GM12865 (cell line): ENCODE data around the gene AGAP2.

ENCODE experiments used
- DNase-seq: peaks from one replicate; pipeline ENCODE4 v3.0.0; 2010; ENCODE audit warnings: low read depth
- H3K4me3 ChIP-seq: 2 replicates; pipeline ENCODE4 v1.5.1; 2011; ENCODE audit warnings: mild to moderate bottlenecking, low read depth, low read length, control low read depth
- TF ChIP-seq, protein P1 (sequence below): IDR thresholded peaks from 2 replicates; pipeline ENCODE4 v1.5.1; 2011; ENCODE audit warnings: low read length, control low read depth, low read depth, inconsistent platforms; ENCODE audit not compliant: insufficient read depth; ENCODE audit errors: missing control alignments

AGAP2 gene

DNA sequence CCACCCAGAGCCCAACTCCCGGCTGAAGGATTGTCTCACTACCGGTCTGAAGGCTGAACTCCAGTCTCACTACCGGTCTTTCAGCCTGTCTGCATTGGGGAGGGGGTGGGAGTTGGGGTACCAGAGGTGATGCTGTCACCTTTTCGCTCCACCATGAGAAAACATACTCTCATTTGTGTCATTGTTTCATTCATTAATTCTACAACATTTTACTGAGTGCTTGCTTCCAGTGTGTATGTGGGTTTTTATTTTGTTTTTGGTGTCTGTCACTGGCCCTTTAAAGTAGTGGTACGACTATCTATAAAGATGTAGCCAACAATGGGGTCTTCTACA is 14.1 kb upstream of the AGAP2 start:
- peak overlapping the region; percentile 15 for H3K4me3 ChIP-seq
- DNase-seq = no peak
- TF ChIP-seq, protein P1, sequence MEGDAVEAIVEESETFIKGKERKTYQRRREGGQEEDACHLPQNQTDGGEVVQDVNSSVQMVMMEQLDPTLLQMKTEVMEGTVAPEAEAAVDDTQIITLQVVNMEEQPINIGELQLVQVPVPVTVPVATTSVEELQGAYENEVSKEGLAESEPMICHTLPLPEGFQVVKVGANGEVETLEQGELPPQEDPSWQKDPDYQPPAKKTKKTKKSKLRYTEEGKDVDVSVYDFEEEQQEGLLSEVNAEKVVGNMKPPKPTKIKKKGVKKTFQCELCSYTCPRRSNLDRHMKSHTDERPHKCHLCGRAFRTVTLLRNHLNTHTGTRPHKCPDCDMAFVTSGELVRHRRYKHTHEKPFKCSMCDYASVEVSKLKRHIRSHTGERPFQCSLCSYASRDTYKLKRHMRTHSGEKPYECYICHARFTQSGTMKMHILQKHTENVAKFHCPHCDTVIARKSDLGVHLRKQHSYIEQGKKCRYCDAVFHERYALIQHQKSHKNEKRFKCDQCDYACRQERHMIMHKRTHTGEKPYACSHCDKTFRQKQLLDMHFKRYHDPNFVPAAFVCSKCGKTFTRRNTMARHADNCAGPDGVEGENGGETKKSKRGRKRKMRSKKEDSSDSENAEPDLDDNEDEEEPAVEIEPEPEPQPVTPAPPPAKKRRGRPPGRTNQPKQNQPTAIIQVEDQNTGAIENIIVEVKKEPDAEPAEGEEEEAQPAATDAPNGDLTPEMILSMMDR = no peak

DNA sequence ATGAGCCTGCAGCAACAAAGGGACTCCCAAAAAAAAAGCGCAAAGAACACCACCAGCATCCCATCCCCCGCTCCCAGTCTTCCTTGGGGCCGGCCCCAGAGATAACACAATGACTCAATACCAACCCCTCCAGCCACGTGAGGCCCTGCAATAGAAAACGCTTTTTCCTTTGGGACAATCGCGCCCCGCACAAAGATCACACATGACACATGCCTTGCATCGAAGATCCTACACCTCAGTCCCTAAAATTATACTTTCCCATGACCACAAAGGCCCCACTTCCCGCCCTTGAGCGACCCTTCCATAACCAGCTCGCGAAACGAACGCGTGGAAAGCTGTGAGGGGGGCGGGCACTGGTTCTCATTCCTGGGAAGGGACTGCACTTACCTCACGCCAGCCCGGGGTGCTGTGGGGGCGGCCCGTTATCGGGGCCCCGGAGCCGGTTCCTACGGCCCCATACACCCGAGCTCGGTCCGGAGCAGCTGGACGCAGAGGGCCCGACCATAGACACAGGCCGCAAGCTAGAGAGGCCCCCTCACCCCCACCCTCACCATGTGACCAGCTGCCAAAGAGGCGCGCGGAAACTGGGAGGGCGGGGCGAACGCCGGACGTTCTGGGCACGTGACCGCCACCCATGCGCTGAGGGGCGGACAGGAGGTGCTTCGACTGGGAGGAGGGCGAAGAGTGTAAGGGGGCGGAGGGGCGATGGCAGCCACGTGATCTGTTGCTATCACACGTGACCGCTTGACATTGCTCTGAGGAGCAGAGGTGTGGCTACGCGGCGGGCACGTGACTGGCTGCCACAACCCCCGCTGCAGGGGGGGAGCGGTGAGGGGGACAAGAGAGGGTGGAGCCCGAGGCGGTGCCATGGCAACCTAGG is 13.5 kb upstream of the AGAP2 start, which contains the start of gene CDK4:
CDK4 (minus strand) TSS at position 523 of the 880 bp plus-strand sequence. CDS start 593 bp downstream, outside the sequence.
- peak within 1 kb of the TSS; percentile 86 for H3K4me3 ChIP-seq
- TF ChIP-seq, protein P1 = no peak
- peak; percentile 100 for DNase-seq

DNA sequence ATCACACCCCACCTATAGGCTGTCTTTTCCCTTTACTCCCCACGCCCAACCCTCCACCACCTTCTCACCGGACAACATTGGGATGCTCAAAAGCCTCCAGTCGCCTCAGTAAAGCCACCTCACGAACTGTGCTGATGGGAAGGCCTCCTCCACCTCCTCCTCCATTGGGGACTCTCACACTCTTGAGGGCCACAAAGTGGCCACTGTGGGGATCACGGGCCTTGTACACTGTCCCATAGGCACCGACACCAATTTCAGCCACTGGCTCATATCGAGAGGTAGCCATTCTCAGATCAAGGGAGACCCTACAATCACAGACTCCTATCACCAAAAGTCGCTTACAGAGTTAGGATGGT is 12.9 kb upstream of the AGAP2 start:
- TF ChIP-seq, protein P1 = no peak
- DNase-seq = no peak
- H3K4me3 ChIP-seq = peak overlapping the region; percentile 86

DNA sequence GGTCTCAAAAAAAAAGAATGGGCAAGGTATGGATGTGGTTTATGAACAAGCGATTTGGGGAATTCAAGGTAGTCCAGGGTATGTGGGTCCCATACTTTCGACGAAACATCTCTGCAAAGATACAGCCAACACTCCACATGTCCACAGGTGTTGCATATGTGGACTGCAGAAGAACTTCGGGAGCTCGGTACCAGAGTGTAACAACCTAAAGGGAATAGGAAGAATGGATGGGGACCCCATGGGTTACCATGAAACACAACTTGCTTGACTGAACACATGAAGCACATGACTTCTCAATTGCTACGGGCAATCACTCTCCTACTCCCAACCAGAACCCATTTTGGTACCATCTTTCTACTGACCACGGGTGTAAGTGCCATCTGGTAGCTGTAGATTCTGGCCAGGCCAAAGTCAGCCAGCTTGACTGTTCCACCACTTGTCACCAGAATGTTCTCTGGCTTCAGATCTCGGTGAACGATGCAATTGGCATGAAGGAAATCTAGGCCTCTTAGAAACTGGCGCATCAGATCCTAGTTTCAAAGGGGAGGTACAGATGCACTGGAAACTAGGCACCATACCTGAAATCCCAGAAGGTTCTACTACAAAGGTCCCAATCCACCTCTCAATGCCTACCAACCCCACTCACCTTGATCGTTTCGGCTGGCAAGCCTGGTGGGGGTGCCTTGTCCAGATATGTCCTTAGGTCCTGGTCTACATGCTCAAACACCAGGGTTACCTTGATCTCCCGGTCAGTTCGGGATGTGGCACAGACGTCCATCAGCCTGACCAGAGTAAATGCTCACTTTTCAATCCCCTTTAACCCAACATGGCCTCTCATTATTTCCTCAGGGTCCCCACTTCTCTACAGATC is 12.3 kb upstream of the AGAP2 start:
- DNase-seq = no peak
- H3K4me3 ChIP-seq = peak overlapping the region; percentile 86
- TF ChIP-seq, protein P1 = no peak

DNA sequence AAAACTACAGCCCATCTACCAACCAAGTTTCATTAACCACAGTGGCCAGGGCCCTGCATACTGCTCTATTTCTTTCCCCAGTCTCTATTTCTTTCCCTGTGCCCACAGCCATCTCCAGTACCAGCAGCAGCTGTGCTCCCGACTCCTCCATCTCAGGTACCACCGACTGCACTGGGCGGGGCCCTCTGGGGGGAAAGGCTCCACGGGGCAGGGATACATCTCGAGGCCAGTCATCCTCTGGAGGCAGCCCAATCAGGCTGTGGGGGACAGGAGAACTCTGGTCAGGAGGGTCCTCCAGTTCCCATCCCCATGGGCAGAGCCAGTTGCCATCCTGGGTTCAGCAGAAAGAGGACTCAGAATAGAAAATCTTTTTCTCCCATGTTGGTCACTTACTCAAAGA is 10.5 kb upstream of the AGAP2 start:
- TF ChIP-seq, protein P1 = no peak
- no peak overlapping the region for H3K4me3 ChIP-seq
- no peak for DNase-seq

DNA sequence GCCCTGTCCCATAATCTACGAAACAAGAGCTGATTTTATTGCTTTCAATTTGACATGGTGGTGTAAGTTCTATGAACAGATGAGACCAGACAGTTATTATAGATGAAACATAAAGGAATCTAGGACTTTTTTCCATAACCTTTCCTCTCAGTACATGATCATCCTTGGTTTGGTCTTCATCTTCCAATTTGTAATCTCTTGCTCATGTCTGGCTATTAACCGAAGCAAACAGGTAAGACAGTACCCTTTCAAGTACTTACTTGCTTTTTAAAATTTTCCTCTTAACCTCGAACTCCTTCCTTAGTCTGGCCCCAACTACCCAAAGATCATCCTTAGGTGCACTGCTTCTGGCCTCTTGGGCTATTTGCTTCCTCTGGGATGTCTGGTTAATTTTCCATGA is 7.5 kb upstream of the AGAP2 start:
- no peak for DNase-seq
- H3K4me3 ChIP-seq = peak overlapping the region; percentile 77
- TF ChIP-seq, protein P1 = no peak
